ENCODE results near the gene SHROOM3.
A peak's percentile ranks its signal among the peaks of the same experiment; 100 is the strongest.

SHROOM3 gene

DNA sequence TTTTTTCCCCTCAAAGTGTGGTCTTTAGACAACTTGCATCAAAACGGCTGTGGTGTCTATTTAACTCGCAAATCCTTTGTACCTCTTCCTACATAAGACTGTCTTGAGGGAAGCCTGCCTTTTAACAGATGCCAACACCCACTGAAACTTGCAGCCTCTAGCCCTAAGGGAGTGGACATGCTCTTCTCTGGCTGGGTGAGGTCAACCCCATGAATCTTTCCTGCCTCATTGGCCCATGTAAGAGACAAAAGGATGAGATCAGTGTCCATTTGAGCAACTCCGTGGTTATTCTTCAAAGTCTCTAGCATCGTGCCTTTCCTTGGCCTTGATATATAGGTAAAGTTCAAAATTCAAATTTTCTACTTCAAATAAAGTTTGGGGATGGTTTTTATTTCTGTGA lies 134.7 kb downstream of the SHROOM3 start:
- no peak for DNase-seq (ENCODE audit: low read depth in 2 of 2)

GRCh38 chr4:76570141-76570973 lies 135.3 kb downstream of the SHROOM3 start:
- DNase-seq (ENCODE audit: low read depth in 2 of 2): no peak

DNA sequence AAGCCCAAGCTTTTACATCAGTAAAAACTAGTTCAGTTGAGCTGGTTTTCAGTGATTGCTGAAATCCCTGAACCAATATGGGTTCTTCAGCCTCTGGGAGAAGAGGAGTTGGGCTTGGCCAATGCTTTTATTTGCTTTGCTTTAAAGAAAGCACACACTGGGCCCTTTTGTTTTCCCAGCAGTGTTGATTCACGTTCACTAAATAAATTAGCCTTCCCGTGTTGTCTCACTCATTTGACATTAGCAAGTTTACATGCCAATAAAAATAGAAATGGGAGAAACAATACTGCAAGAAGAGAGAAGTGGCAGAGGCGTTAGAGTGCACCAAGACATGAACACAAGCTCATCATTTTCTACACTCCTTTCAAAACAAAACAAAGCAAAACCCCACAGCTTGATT lies 136.2 kb downstream of the SHROOM3 start:
- DNase-seq (ENCODE audit: low read depth in 2 of 2): no peak

DNA sequence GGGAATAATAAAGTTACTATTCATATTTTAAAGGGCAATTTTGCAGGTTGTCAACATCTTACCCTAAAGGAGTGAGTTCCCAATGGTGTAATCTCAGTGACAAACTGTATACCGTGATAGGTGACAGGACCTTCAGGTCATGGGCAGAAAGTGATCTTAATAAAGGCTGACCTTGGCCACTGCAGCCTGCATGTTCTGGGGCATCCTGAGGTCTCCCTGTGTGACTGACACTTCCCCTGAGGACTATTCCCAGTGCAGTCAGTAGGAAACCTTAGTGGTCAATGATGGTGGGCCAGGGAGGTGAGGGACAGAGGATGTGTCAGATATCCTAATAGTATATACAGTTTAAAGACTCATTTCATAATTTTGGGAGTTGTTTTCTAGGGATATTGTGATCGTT lies 137.2 kb downstream of the SHROOM3 start:
- no peak for DNase-seq (ENCODE audit: low read depth in 2 of 2)

- no peak for DNase-seq (ENCODE audit: low read depth in 2 of 2)
Observed at GRCh38 chr4:76576824-76577223, 141.8 kb downstream of the SHROOM3 start.

- DNase-seq (ENCODE audit: low read depth in 2 of 2): no peak
Observed at GRCh38 chr4:76578002-76578560, 143.1 kb downstream of the SHROOM3 start.

DNA sequence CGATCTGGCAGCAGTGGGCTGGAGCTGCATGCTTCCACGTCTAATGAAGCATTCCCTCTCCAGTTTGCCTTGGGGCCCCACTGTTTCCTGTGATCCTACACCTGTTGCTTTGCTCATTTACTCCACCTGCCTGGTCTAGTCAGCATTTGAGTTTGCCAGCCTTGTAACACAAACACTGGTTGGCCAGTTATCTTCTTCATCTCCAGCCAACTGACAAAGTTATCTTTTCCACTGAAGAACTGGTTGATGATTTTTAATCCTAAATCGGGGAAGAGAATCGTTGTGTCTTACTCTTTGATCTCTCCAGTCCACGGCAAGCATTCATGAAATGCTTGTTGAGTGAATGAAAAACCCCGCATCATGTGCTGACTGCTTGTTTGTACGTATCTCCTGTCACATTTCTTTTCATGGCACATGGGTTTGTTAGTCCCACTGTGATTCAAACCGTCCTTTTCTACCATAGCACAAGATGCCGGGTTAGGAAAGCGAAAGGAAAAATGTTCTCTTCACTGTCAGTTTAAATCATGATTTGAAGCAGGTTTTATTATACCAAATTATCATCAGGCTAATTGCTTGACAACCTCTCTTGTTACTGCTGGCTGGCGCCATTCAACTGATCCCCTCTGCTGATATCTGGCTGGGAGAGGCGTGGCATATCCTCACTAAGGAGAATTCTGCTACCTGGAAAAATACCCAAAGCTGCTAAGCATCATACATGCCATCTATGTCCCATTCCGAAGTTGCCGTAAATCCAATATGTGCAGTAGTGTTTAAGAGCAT lies 144.8 kb downstream of the SHROOM3 start:
- DNase-seq (ENCODE audit: low read depth in 2 of 2): no peak

GRCh38 chr4:76581077-76581962 lies 146.3 kb downstream of the SHROOM3 start:
- DNase-seq (ENCODE audit: low read depth in 2 of 2): no peak

- no peak for DNase-seq (ENCODE audit: low read depth in 2 of 2)
Observed at GRCh38 chr4:76582074-76582816, 147.2 kb downstream of the SHROOM3 start.

DNA sequence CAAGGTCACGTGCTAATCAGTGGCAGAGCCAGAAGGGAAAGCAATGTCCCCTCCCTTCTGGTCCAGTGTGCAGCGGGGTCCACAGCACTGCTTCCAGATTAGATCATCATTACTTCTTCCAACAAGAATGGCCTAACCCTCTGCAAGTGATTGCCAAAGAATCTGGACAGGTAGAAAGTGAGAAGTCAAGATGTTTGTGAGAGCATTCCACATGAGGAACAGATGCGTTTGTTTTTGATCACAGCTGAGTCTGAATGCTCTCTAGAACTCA lies 147.7 kb downstream of the SHROOM3 start:
- no peak for DNase-seq (ENCODE audit: low read depth in 2 of 2)

GRCh38 chr4:76584241-76585152 lies 149.5 kb downstream of the SHROOM3 start:
- no peak for DNase-seq (ENCODE audit: low read depth in 2 of 2)

DNA sequence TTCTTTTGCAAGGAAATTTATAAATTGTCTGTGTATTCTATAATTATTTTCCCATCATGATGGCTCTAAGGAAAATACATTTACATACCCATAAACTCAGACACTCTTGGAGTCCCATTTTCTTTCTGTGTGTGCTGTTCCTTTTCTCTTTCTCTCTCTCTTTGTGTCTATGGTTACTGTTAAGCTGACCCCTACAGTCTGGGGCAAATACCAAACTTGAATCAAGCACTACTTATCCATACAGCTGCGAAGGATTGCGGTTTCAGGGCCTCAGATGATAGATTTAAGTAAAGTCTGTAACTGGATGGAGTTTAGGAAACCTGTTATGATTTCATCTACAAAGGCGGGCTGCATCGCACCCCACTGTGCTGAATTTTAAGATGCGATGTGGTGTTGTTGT lies 150.2 kb downstream of the SHROOM3 start:
- no peak for DNase-seq (ENCODE audit: low read depth in 2 of 2)

- peak in 1 of 2 experiments; percentile 1 for DNase-seq (ENCODE audit: low read depth in 2 of 2)
Observed at GRCh38 chr4:76585897-76586360, 150.9 kb downstream of the SHROOM3 start.

GRCh38 chr4:76588274-76588673 lies 153.2 kb downstream of the SHROOM3 start:
- no peak for DNase-seq (ENCODE audit: low read depth in 2 of 2)

- no peak for DNase-seq (ENCODE audit: low read depth in 2 of 2)
Observed at GRCh38 chr4:76589402-76589801, 154.4 kb downstream of the SHROOM3 start.

DNA sequence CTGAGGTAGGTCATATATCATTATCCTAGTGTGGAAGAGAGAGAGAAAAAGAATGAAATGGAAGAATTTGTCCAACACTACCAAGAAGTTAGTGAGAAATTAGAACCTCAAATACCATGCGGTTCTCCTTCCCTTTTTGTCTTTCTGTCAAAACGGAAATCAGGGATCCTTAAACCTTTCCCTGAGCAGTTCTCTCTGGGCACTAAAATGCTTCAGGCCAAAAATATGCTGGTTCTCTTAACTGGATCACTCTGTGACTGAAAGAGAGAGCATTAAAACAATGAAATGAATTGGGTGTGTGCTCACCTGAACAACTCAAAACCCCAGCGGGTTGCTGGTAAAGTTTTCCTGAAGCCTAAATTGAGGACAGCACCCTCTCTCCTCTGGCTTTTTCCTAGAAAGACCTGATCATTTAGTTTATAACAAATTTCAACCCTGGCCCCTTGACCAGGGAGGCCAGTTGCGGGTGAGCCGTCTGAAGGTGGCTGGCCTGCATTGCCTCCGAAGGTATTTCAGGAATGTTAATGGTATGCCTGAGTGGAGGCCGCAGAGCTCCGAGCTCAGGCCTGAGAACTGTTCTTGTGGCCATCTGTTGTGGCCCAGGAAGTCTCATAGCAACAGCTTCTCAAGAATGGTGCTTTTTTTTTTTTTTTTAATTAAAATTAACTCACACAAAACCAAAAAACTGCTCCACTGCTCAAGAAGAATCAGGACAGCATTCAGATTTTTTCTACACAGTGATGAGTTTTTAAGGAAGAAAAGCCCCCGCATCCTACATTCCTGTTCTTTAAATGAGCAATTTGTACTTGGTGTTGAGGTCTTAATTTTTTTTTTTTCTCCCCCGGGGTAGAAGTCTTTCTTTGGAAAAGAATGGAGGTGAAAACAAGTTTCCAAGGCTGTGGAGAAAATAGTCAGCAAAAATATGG lies 155.1 kb downstream of the SHROOM3 start:
- no peak for DNase-seq (ENCODE audit: low read depth in 2 of 2)

- no peak for DNase-seq (ENCODE audit: low read depth in 2 of 2)
Observed at GRCh38 chr4:76590798-76591281, 155.8 kb downstream of the SHROOM3 start.

GRCh38 chr4:76591992-76592391 lies 157.0 kb downstream of the SHROOM3 start:
- no peak for DNase-seq (ENCODE audit: low read depth in 2 of 2)

- DNase-seq (ENCODE audit: low read depth in 2 of 2): no peak
Observed at GRCh38 chr4:76592460-76592859, 157.4 kb downstream of the SHROOM3 start.

Data from stimulated activated CD4-positive, alpha-beta T cell treated with anti-CD3 and anti-CD28 coated beads, Interleukin-12 subunit alpha, Interleukin-12 subunit beta, amount 100 ng/mL, for 24 hours (primary cell).